ENCODE results near the gene CCDC33. TPM values are rescaled to one million over a fixed set of nuclear protein-coding genes. Genes with fewer than 3 reads are reported as not detected.

Gene CCDC33
- total RNA-seq, 2 donors from 2014 or later, result 1.5 TPM; not detected in 1

GRCh38 chr15:74220475-74221248 lies 15.5 kb upstream of the CCDC33 start:
- TF ChIP-seq CTCF (IDR thresholded peaks at IDR 0.05) (no peak), POLR2AphosphoS5 (IDR thresholded peaks at IDR 0.05) (no peak), POLR2A (IDR thresholded peaks at IDR 0.05) (no peak)
- no peaks in the 10 kb centered on the region for H3K36me3 ChIP-seq
- no peak for DNase-seq (ENCODE audit: low spot score)
- H3K4me3 ChIP-seq, result no peak overlapping the region
- intact Hi-C loops (cut with DNase I), result no loop called here
- H3K9me3 ChIP-seq, result no peaks in the 10 kb centered on the region
- H3K4me1 ChIP-seq (replicated peaks), result no peaks in the 10 kb centered on the region
- H3K27ac ChIP-seq, result no peak overlapping the region
- H3K27me3 ChIP-seq (replicated peaks; ENCODE audit: insufficient read depth), result peaks cover 3% of the 10 kb centered on the region
- 67% methylated on average over 11 of the region's 11 CpGs for WGBS

- H3K27ac ChIP-seq, result no peak overlapping the region
- no peak overlapping the region for H3K4me3 ChIP-seq
- peaks cover 3% of the 10 kb centered on the region for H3K27me3 ChIP-seq (replicated peaks; ENCODE audit: insufficient read depth)
- no peaks in the 10 kb centered on the region for H3K4me1 ChIP-seq (replicated peaks)
- intact Hi-C loops (cut with DNase I), result no loop called here
- DNase-seq (ENCODE audit: low spot score), result no peak
- no peak for TF ChIP-seq POLR2AphosphoS5 (IDR thresholded peaks at IDR 0.05)
- TF ChIP-seq POLR2A (IDR thresholded peaks at IDR 0.05), result no peak
- TF ChIP-seq CTCF (IDR thresholded peaks at IDR 0.05), result no peak
- H3K9me3 ChIP-seq, result no peaks in the 10 kb centered on the region
- WGBS, result 48% methylated on average over 12 of the region's 12 CpGs
- no peaks in the 10 kb centered on the region for H3K36me3 ChIP-seq
These were observed 14.5 kb upstream of the CCDC33 start for GRCh38 chr15:74221399-74222239.

GRCh38 chr15:74222240-74223119 lies 13.6 kb upstream of the CCDC33 start:
- no peak overlapping the region for H3K27ac ChIP-seq
- H3K4me3 ChIP-seq, result no peak overlapping the region
- intact Hi-C loops (cut with DNase I), result no loop called here
- H3K36me3 ChIP-seq, result no peaks in the 10 kb centered on the region
- DNase-seq (ENCODE audit: low spot score), result no peak
- no peaks in the 10 kb centered on the region for H3K27me3 ChIP-seq (replicated peaks; ENCODE audit: insufficient read depth)
- TF ChIP-seq CTCF (IDR thresholded peaks at IDR 0.05) (no peak), POLR2A (IDR thresholded peaks at IDR 0.05) (no peak), POLR2AphosphoS5 (IDR thresholded peaks at IDR 0.05) (no peak)
- H3K9me3 ChIP-seq, result no peaks in the 10 kb centered on the region
- no peaks in the 10 kb centered on the region for H3K4me1 ChIP-seq (replicated peaks)
- WGBS, result 33% methylated on average over 25 of the region's 25 CpGs

GRCh38 chr15:74225928-74226327 lies 10.2 kb upstream of the CCDC33 start:
- H3K4me1 ChIP-seq (replicated peaks), result no peaks in the 10 kb centered on the region
- no peaks in the 10 kb centered on the region for H3K27me3 ChIP-seq (replicated peaks; ENCODE audit: insufficient read depth)
- WGBS, result 83% methylated on average over 5 of the region's 5 CpGs
- DNase-seq (ENCODE audit: low spot score), result no peak
- no peak overlapping the region for H3K4me3 ChIP-seq
- H3K27ac ChIP-seq, result no peak overlapping the region
- H3K9me3 ChIP-seq, result no peaks in the 10 kb centered on the region
- intact Hi-C loops (cut with DNase I), result no loop called here
- no peaks in the 10 kb centered on the region for H3K36me3 ChIP-seq
- TF ChIP-seq POLR2AphosphoS5 (IDR thresholded peaks at IDR 0.05) (no peak), CTCF (IDR thresholded peaks at IDR 0.05) (no peak), POLR2A (IDR thresholded peaks at IDR 0.05) (no peak)
